Measurements from ENCODE around the gene EPHA3. TPM values are rescaled to one million over a fixed set of nuclear protein-coding genes. Genes with fewer than 3 reads are reported as not detected.

The EPHA3 gene
- total RNA-seq, 1 experiment from 2014 or later, result not detected

GRCh38 chr3:89098173-89098572 lies 9.2 kb upstream of the EPHA3 start:
- ChIA-PET POLR2A (no interaction called here), CTCF (interaction anchor here (0.6 to 0.7 kb wide), 4 partner anchors 397 to 1081 kb away, joined by 3 to 4 read pairs (median 3); no protein-coding TSS in a partner anchor)
- TF ChIP-seq CTCF (IDR thresholded peaks at IDR 0.05; ENCODE audit: unreplicated experiment), result no peak
- H3K4me3 Mint-ChIP-seq (ENCODE audit: unreplicated experiment), result no peak overlapping the region
- H3K27me3 Mint-ChIP-seq (ENCODE audit: insufficient read depth, unreplicated experiment), result no peaks in the 10 kb centered on the region
- H3K4me1 Mint-ChIP-seq (ENCODE audit: insufficient read depth, unreplicated experiment), result peaks cover 7% of the 10 kb centered on the region
- no TSS peak for BruUV-seq (replicated peaks)
- H3K36me3 Mint-ChIP-seq (ENCODE audit: insufficient read depth, unreplicated experiment), result no peaks in the 10 kb centered on the region
- no peaks in the 10 kb centered on the region for H3K9me3 Mint-ChIP-seq (ENCODE audit: unreplicated experiment)
- H3K27ac Mint-ChIP-seq (ENCODE audit: low read depth, unreplicated experiment), result no peak overlapping the region
- intact Hi-C loops (cut with micrococcal nuclease), result loop anchor here (2.0 to 5.0 kb wide), 3 partner anchors 477 to 896 kb away; no protein-coding TSS in a partner anchor
- no peak for DNase-seq (ENCODE audit: unreplicated experiment)

DNA sequence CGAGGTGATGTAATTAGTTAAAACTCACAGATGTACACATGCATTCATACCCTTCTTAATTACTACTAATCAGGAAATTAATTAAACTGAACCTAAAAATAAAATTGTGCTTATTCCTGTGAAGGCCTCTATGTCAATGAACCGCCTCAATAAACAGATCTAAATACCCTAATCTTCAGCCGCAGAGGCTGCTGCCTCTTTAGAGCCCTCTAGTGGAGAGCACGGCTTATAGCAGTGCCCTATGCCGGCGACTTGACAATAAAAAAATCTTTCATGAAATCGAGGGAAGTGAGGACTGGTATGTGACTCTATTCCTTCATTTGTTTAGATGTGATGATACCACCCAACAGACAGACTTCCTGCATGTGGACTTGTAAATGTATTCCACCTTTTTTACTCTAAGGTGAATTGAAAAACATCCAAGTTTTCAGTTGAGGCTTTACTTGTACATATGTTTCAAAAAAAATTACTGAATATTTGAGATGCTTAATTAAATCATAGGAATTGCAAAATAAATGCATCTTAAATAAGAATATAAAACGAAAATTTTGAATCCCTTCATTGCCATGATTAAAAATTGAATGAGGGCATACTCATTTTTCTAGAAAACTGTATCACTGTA lies 8.3 kb upstream of the EPHA3 start:
- H3K36me3 Mint-ChIP-seq (ENCODE audit: insufficient read depth, unreplicated experiment), result no peaks in the 10 kb centered on the region
- ChIA-PET CTCF (interaction anchor here (0.6 to 1.2 kb wide), 5 partner anchors 398 to 882 kb away, joined by 3 to 5 read pairs (median 4); no protein-coding TSS in a partner anchor), POLR2A (no interaction called here)
- no peak overlapping the region for H3K4me3 Mint-ChIP-seq (ENCODE audit: unreplicated experiment)
- peak; percentile 90 for TF ChIP-seq CTCF (IDR thresholded peaks at IDR 0.05; ENCODE audit: unreplicated experiment)
- H3K27ac Mint-ChIP-seq (ENCODE audit: low read depth, unreplicated experiment), result no peak overlapping the region
- no peaks in the 10 kb centered on the region for H3K27me3 Mint-ChIP-seq (ENCODE audit: insufficient read depth, unreplicated experiment)
- H3K9me3 Mint-ChIP-seq (ENCODE audit: unreplicated experiment), result no peaks in the 10 kb centered on the region
- DNase-seq (ENCODE audit: unreplicated experiment), result peak; percentile 60
- BruUV-seq (replicated peaks), result no TSS peak
- intact Hi-C loops (cut with micrococcal nuclease), result loop anchor here (1.0 to 5.0 kb wide), 4 partner anchors 478 to 897 kb away; no protein-coding TSS in a partner anchor
- peaks cover 7% of the 10 kb centered on the region for H3K4me1 Mint-ChIP-seq (ENCODE audit: insufficient read depth, unreplicated experiment)

GRCh38 chr3:89101251-89101650 lies 6.2 kb upstream of the EPHA3 start:
- H3K27me3 Mint-ChIP-seq (ENCODE audit: insufficient read depth, unreplicated experiment), result no peaks in the 10 kb centered on the region
- CTCF ChIA-PET, result interaction anchor here (0.6 to 1.7 kb wide), 3 partner anchors 16 to 882 kb away, joined by 4 to 6 read pairs (median 5); no protein-coding TSS in a partner anchor
- no peak for DNase-seq (ENCODE audit: unreplicated experiment)
- no peak for TF ChIP-seq CTCF (IDR thresholded peaks at IDR 0.05; ENCODE audit: unreplicated experiment)
- no peaks in the 10 kb centered on the region for H3K9me3 Mint-ChIP-seq (ENCODE audit: unreplicated experiment)
- POLR2A ChIA-PET, result no interaction called here
- intact Hi-C loops (cut with micrococcal nuclease), result no loop called here
- no peak overlapping the region for H3K27ac Mint-ChIP-seq (ENCODE audit: low read depth, unreplicated experiment)
- H3K4me3 Mint-ChIP-seq (ENCODE audit: unreplicated experiment), result no peak overlapping the region
- no TSS peak for BruUV-seq (replicated peaks)
- H3K4me1 Mint-ChIP-seq (ENCODE audit: insufficient read depth, unreplicated experiment), result peaks cover 7% of the 10 kb centered on the region
- no peaks in the 10 kb centered on the region for H3K36me3 Mint-ChIP-seq (ENCODE audit: insufficient read depth, unreplicated experiment)

DNA sequence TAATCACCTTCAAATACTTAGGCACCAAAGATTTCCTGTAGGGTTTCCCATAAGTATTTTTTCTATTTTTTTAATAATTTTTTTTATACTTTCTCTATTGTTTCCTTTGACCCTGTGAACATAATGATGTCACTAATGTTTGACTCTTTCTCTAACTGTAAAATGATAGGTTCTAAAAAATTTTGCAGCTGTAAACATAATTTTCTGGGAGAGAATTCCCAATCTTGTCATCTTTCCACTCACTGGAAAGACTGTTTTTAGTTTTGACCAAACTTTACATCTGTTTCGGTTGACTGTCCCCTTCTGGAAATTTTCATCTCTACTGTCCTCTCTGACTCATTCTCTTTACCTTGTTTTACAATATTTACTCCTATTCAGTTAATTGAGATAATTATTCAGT lies 5.5 kb upstream of the EPHA3 start:
- no peak overlapping the region for H3K4me3 Mint-ChIP-seq (ENCODE audit: unreplicated experiment)
- TF ChIP-seq CTCF (IDR thresholded peaks at IDR 0.05; ENCODE audit: unreplicated experiment), result no peak
- no peaks in the 10 kb centered on the region for H3K9me3 Mint-ChIP-seq (ENCODE audit: unreplicated experiment)
- intact Hi-C loops (cut with micrococcal nuclease), result no loop called here
- BruUV-seq (replicated peaks), result no TSS peak
- no peaks in the 10 kb centered on the region for H3K36me3 Mint-ChIP-seq (ENCODE audit: insufficient read depth, unreplicated experiment)
- H3K27ac Mint-ChIP-seq (ENCODE audit: low read depth, unreplicated experiment), result no peak overlapping the region
- H3K27me3 Mint-ChIP-seq (ENCODE audit: insufficient read depth, unreplicated experiment), result no peaks in the 10 kb centered on the region
- no peak for DNase-seq (ENCODE audit: unreplicated experiment)
- POLR2A ChIA-PET, result no interaction called here
- H3K4me1 Mint-ChIP-seq (ENCODE audit: insufficient read depth, unreplicated experiment), result peaks cover 7% of the 10 kb centered on the region
- CTCF ChIA-PET, result interaction anchor here (0.7 to 1.7 kb wide), 3 partner anchors 872 to 882 kb away, joined by 3 to 7 read pairs (median 6); no protein-coding TSS in a partner anchor
